Right atrium auricular region (tissue), 2 donors: ENCODE results near the gene CDR2. TPM values are rescaled to one million over a fixed set of nuclear protein-coding genes. Genes with fewer than 3 reads are reported as not detected.
"Not testable (repeated sequence)": the region's sequence is repeated elsewhere in the genome, so short reads cannot be mapped to it uniquely, and the experiment has no call there.

Experiments
- DNase-seq: peaks from one replicate; pipeline ENCODE4 v3.0.0-alpha.2; 2019; ENCODE audit warnings: low spot score
- H3K27ac ChIP-seq, 2 donors: fragments of 200-600 bp; sonication (generic); 1 replicate in 1 of 2; 2 replicates in 1 of 2; pipeline ENCODE4 v1.5.1; 2016 to 2019
- H3K27me3 ChIP-seq, 2 donors: fragments of 200-600 bp; sonication (generic); one replicate each; pipeline versions ENCODE4 v1.5.1 to v1.6.0; 2017 to 2019
- H3K36me3 ChIP-seq: fragments of 200-600 bp; sonication (generic); one replicate; pipeline ENCODE4 v1.5.1; 2016
- H3K4me1 ChIP-seq, 2 donors: fragments of 200-600 bp; sonication (generic); one replicate each; pipeline versions ENCODE4 v1.5.1 to v1.6.0; 2017 to 2019
- H3K4me3 ChIP-seq, 2 donors: fragments of 200-600 bp; sonication (generic); 1 replicate in 1 of 2; 2 replicates in 1 of 2; pipeline ENCODE4 v1.5.1; 2017 to 2019; ENCODE audit warnings: mild to moderate bottlenecking in 1 of 2, moderate library complexity in 1 of 2
- H3K9me3 ChIP-seq, 2 donors: fragments of 200-600 bp; sonication (generic); one replicate each; pipeline ENCODE4 v1.5.1; 2019
- CTCF ChIP-seq, 2 donors: fragments of 200-600 bp; sonication (generic); IDR thresholded peaks; one replicate each; pipeline ENCODE4 v1.5.1; 2019; ENCODE audit warnings: antibody characterized with exemption in 2 of 2
- total RNA-seq, 2 donors: library from RNA; depleted of rRNA; stranded (reverse); fragments of >200 nt; gene quantifications; one replicate each; pipeline ENCODE4 v1.1.0, GENCODE V29; 2016

Gene CDR2
- total RNA-seq, 2 donors from 2014 or later: 7.2 to 16.1 TPM

DNA sequence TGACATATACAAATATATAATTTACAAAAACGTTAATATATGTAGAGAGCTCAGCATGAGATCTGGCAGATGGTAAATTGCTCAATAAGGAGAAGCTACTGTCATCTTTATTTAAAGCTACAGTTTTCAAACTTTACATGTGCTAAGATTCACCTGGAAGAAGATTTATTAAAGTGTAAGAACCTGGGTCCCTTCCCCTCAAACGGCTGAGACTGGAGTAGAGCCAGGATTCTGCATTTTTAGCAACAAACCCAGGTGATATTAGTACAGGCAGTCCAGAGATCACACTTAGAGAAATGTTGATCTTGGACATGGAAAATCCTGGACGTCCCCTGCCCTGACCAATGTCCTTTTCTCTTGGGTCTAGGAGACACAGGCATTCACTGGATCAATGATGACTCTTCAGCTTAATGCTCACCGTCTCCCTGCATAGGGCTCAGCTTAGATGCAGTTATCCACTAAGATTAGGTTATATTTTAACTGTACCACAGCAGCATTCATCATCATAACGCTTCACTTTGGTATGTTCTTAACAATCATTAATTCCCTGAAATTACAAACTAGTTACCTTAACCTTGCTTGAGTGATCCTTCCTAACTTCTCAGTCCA, 20.4 kb downstream of the CDR2 start:
- no peak overlapping the region for H3K4me3 ChIP-seq
- no peak overlapping the region for H3K27ac ChIP-seq
- no peak for TF ChIP-seq CTCF (IDR thresholded peaks at IDR 0.05)
- DNase-seq: no peak
- no peaks in the 10 kb centered on the region for H3K27me3 ChIP-seq
- H3K9me3 ChIP-seq: no peaks in the 10 kb centered on the region
- peaks cover 0 to 12% of the 10 kb centered on the region in 2 donors for H3K4me1 ChIP-seq
- H3K36me3 ChIP-seq: peaks cover 9% of the 10 kb centered on the region

DNA sequence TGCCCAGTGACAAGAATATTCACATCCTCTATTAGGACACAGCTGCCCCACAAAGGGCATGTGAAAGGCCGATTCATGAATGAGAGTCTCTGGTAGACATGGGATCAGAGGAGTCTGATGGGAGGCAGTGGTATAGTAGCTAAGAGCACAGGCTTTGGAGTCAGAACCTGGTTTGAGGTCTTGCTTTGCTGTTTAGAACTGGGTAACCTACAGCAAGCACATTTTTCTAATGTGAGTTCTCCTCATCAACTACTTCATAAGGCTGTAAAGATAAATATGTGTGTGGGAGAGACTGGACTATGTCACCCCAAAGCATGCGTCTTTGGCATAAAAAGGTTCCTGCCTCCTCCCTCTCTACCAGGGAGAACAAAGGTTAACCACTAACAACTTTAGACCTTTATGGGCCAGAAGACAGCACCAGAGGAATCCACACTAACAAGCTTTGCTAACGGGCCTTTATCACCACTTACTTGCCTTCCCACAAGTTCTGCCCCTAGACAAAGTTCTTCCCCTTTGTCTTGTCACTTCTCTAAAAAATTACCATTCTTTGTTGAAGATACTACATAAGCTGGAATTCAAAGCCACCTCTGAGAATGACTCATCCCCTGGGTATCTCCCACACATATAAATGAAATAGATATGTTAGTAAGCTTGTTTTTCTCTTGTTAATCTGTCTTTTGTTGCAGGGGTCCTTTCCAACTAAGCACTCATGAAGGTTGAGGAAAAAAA, 21.1 kb downstream of the CDR2 start:
- Histone ChIP-seq H3K27ac (no peak overlapping the region), H3K36me3 (peaks cover 16% of the 10 kb centered on the region), H3K4me1 (peaks cover 0 to 12% of the 10 kb centered on the region in 2 donors), H3K4me3 (no peak overlapping the region), H3K9me3 (no peaks in the 10 kb centered on the region), H3K27me3 (no peaks in the 10 kb centered on the region)
- TF ChIP-seq CTCF (IDR thresholded peaks at IDR 0.05): no peak
- no peak for DNase-seq

DNA sequence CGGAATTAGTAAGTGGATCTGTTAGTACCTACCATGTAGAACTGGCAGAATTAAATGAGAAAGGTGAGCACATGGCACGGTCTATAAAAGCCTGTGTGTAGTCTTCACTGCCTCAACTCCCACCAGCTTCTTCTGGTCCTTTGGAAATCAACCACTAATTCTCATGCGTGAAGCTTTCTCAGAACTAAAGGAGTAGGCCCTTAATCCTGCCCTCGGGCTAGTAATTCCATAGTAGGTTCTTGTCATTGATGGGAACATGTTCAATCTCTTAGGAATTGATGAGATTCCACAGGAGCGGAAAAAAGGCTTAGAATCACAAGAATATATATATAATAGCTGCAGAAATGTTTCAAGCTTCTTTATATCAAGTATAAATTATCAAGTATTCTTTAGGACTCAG, 21.7 kb downstream of the CDR2 start:
- H3K4me3 ChIP-seq: no peak overlapping the region
- DNase-seq: no peak
- H3K27me3 ChIP-seq: no peaks in the 10 kb centered on the region
- H3K4me1 ChIP-seq: peaks cover 0 to 12% of the 10 kb centered on the region in 2 donors
- H3K27ac ChIP-seq: no peak overlapping the region
- no peaks in the 10 kb centered on the region for H3K9me3 ChIP-seq
- peaks cover 22% of the 10 kb centered on the region for H3K36me3 ChIP-seq
- no peak for TF ChIP-seq CTCF (IDR thresholded peaks at IDR 0.05)

- Histone ChIP-seq H3K9me3 (no peaks in the 10 kb centered on the region), H3K27me3 (no peaks in the 10 kb centered on the region), H3K36me3 (peaks cover 26% of the 10 kb centered on the region), H3K4me3 (no peak overlapping the region), H3K27ac (no peak overlapping the region), H3K4me1 (peaks cover 0 to 12% of the 10 kb centered on the region in 2 donors)
- TF ChIP-seq CTCF (IDR thresholded peaks at IDR 0.05): no peak
- no peak for DNase-seq
Measured at GRCh38 chr16:22352140-22352539, 22.3 kb downstream of the CDR2 start.

- not testable (repeated sequence) for H3K27me3 ChIP-seq, H3K27ac ChIP-seq, DNase-seq, H3K4me3 ChIP-seq, H3K9me3 ChIP-seq
- peaks cover 0 to 12% of the 10 kb centered on the region in 2 donors for H3K4me1 ChIP-seq
- peaks cover 37% of the 10 kb centered on the region for H3K36me3 ChIP-seq
Measured at GRCh38 chr16:22351017-22351416, 23.4 kb downstream of the CDR2 start.

GRCh38 chr16:22348291-22348690, 26.1 kb downstream of the CDR2 start:
- no peak for DNase-seq
- H3K9me3 ChIP-seq: no peaks in the 10 kb centered on the region
- peaks cover 0 to 3% of the 10 kb centered on the region in 2 donors for H3K4me1 ChIP-seq
- H3K27me3 ChIP-seq: no peaks in the 10 kb centered on the region
- H3K36me3 ChIP-seq: peaks cover 41% of the 10 kb centered on the region
- H3K4me3 ChIP-seq: no peak overlapping the region
- TF ChIP-seq CTCF (IDR thresholded peaks at IDR 0.05): no peak
- H3K27ac ChIP-seq: no peak overlapping the region
